BJ (cell line): ENCODE data around the gene CYP2A6. TPM values are rescaled to one million over a fixed set of nuclear protein-coding genes. Genes with fewer than 3 reads are reported as not detected.
"Not testable (repeated sequence)": the region's sequence is repeated elsewhere in the genome, so short reads cannot be mapped to it uniquely, and the experiment has no call there.

Experiments
- CTCF ChIA-PET: fragments of 350-600 bp; formaldehyde crosslinking; extraction: SDS; loops from one replicate; lab custom pipeline; 2021; ENCODE audit warnings: antibody characterized with exemption, inconsistent platforms; lab: Yijun Ruan, JAX
- POLR2A ChIA-PET: fragments of 300-600 bp; sonication (Branson Sonifier 250); formaldehyde crosslinking; extraction: SDS; loops from one replicate; lab custom pipeline; 2021; ENCODE audit warnings: antibody characterized with exemption; lab: Charles Lee
- DNase-seq: peaks from one replicate; pipeline ENCODE4 v3.0.0-alpha.2; 2011; ENCODE audit warnings: low read depth
- H3K27me3 ChIP-seq: 2 replicates; pipeline ENCODE4 v1.6.0; 2011; ENCODE audit warnings: low read length; ENCODE audit not compliant: control insufficient read depth, insufficient read depth
- H3K36me3 ChIP-seq: 2 replicates; pipeline ENCODE4 v1.5.1; 2011; ENCODE audit warnings: low read length; ENCODE audit not compliant: control insufficient read depth, insufficient read depth
- H3K4me3 ChIP-seq: 2 replicates; pipeline ENCODE4 v1.5.1; 2011; ENCODE audit warnings: low read depth, mild to moderate bottlenecking, control low read depth, low read length
- polyA minus RNA-seq: library from RNA; depleted of rRNA, polyadenylated mRNA; stranded (reverse); fragments of >200 nt; gene quantifications from 2 replicates; pipeline ENCODE4 v1.2.3, GENCODE V29; 2011; rRNA and poly(A)+ RNA removed
- polyA plus RNA-seq: library from polyadenylated mRNA; depleted of rRNA; stranded (reverse); fragments of >200 nt; gene quantifications from 2 replicates; pipeline ENCODE4 v1.2.3, GENCODE V29; 2011; rRNA removed
- TF ChIP-seq, protein P1 (sequence below): IDR thresholded peaks from 2 replicates; pipeline ENCODE4 v1.5.1; 2011; ENCODE audit warnings: low read depth, mild to moderate bottlenecking, control low read depth, inconsistent platforms, low read length, moderate library complexity; ENCODE audit not compliant: insufficient read depth

Gene CYP2A6, protein sequence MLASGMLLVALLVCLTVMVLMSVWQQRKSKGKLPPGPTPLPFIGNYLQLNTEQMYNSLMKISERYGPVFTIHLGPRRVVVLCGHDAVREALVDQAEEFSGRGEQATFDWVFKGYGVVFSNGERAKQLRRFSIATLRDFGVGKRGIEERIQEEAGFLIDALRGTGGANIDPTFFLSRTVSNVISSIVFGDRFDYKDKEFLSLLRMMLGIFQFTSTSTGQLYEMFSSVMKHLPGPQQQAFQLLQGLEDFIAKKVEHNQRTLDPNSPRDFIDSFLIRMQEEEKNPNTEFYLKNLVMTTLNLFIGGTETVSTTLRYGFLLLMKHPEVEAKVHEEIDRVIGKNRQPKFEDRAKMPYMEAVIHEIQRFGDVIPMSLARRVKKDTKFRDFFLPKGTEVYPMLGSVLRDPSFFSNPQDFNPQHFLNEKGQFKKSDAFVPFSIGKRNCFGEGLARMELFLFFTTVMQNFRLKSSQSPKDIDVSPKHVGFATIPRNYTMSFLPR
- polyA plus RNA-seq: not detected in 2 replicates
- not detected in 2 replicates for polyA minus RNA-seq

DNA sequence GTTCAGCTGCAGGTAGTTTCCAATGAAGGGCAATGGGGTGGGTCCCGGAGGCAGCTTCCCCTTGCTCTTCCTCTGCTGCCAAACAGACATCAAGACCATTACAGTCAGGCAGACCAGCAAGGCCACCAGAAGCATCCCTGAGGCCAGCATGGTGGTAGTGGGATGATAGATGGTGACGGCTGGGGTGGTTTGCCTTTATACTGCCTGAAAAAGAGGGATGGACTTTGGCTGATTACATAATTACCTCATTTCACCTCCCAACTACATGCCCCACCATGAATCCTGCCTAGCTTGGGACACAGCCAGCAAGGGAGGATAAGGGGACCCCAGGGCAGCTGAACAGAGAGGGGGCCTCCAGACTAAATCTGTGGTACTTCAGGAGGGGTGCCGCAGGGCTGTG, at the start of gene CYP2A6:
Gene CYP2A6 (minus strand): TSS at position 171 of the 400 bp plus-strand sequence. CDS start 21 bp downstream, at position 150.
- H3K27me3 ChIP-seq, DNase-seq, POLR2A ChIA-PET, H3K36me3 ChIP-seq, H3K4me3 ChIP-seq: not testable (repeated sequence)
- CTCF ChIA-PET: interaction anchor here (0.6 kb wide), 1 partner anchor 41 kb away, joined by 4 read pairs; no protein-coding TSS in a partner anchor

DNA sequence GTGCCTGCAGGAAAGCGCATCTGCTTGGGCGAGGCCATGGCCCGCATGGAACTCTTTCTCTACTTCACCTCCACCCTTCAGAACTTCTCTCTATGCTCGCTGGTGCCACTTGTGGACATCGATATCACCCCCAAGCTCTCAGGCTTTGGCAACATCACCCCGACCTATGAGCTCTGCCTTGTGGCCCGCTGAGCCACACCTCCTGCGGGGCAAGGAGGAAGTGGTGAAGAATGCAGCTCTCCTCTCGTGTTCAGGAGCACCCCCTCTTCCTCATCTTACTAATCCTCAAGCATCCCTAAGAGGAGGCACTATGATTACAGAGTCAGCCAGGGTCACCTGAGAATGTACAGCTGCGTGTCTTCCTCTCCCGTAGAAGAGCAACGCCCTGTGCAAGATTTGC, 49.7 kb upstream of the CYP2A6 start:
- H3K36me3 ChIP-seq, H3K4me3 ChIP-seq, DNase-seq, POLR2A ChIA-PET, H3K27me3 ChIP-seq, CTCF ChIA-PET: not testable (repeated sequence)

DNA sequence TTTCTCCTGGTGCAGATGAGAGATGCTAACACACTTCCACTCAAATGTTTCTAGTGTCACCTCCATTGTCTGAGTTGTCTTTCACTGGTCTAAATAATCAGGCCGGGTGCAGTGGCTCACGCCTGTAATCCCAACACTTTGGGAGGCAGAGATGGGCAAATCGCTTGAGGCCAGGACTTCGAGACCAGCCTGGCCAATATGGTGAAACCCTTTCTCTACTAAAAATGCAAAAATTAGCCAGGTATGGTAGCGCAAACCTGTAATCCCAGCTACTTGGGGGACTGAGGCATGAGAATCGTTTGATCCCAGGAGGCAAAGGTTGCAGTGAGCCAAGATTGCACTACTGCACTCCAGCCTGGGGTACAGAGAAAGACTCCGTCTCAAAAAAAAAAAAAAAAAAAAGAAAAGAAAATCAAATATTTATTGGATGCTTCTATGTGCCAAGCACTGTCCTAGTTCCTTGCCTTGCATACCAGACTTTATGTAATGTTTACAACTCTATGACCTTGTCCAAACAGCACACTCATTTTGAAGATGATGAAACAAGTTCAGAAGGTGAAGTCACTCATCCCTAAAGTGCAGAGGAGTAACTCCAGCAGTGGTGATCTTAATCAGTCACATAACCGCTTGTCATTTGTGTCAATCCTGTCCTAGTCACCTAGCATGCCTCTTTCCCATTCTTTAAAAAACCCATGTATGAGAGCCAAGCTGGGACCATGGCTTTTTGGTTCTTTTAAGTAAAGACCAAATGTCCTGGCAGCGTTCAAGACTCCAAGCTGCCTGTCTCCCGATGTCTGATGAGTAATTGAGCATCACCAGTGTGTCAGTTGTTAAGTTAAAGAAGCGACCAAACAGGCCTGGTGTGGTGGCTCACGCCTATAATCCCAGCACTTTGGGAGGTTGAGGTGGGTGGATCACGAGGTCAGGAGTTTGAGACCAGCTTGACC, 46.9 kb upstream of the CYP2A6 start:
- H3K4me3 ChIP-seq, H3K36me3 ChIP-seq, DNase-seq, CTCF ChIA-PET, POLR2A ChIA-PET, H3K27me3 ChIP-seq: not testable (repeated sequence)

DNA sequence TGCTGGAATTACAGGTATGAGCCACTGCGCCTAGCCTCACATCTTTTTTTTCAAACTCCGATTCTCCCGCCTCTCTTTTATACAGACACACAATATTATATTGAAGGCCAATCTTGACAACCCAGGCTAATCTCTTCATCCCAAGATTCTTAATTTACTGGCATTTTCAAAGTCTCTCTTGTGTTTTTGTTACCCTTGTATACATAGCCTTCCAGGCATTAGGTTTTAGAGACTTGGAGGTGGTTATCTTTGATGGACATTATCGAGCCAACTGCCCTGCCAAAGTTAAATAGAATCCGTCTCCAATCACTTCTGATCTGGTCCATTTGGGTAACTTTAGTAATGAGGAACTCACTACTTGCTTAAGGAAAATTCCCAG, 46.2 kb upstream of the CYP2A6 start:
- no peaks in the 10 kb centered on the region for H3K27me3 ChIP-seq
- POLR2A ChIA-PET: no interaction called here
- CTCF ChIA-PET: no interaction called here
- TF ChIP-seq, protein P1, sequence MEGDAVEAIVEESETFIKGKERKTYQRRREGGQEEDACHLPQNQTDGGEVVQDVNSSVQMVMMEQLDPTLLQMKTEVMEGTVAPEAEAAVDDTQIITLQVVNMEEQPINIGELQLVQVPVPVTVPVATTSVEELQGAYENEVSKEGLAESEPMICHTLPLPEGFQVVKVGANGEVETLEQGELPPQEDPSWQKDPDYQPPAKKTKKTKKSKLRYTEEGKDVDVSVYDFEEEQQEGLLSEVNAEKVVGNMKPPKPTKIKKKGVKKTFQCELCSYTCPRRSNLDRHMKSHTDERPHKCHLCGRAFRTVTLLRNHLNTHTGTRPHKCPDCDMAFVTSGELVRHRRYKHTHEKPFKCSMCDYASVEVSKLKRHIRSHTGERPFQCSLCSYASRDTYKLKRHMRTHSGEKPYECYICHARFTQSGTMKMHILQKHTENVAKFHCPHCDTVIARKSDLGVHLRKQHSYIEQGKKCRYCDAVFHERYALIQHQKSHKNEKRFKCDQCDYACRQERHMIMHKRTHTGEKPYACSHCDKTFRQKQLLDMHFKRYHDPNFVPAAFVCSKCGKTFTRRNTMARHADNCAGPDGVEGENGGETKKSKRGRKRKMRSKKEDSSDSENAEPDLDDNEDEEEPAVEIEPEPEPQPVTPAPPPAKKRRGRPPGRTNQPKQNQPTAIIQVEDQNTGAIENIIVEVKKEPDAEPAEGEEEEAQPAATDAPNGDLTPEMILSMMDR: no peak
- DNase-seq: no peak
- no peaks in the 10 kb centered on the region for H3K36me3 ChIP-seq
- no peak overlapping the region for H3K4me3 ChIP-seq

DNA sequence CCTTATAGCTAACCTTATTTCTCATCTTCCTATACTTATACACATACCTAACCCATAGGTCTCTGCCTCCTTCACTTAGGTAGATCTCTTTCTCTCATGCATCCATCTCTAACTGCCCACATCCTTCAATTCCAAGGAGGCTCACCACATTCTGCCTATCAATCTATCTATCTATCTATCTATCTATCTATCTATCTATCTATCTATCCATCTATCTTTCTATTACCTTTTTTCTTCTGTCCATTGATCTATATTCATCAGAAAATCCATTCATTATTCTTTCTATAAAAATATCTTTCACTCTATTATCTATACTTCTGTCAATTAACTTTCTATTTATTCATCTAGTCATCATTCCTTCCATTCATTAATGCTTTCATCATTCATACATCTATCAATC, 42.9 kb upstream of the CYP2A6 start:
- Histone ChIP-seq H3K4me3 (no peak overlapping the region), H3K36me3 (no peaks in the 10 kb centered on the region), H3K27me3 (no peaks in the 10 kb centered on the region)
- POLR2A ChIA-PET: no interaction called here
- CTCF ChIA-PET: no interaction called here
- TF ChIP-seq, protein P1: no peak
- DNase-seq: no peak

DNA sequence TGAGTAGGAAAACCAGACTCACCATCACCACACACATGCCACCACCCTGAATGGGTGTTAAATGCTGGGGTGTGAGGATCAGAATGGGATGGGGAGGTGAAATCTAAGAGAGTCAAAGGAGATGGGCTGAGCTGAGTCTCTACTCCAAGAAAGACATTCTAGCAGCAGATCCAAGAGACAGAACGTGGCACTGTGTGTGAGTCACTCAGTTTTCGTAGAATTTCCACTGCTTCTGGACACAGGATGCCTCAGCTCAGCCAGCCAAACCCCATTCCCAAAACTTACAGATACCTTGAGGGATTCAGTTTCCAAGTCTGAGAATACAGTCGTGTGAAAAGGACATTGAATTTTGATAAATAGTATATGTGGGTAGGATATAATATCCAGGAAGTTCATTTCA, 39.1 kb upstream of the CYP2A6 start:
- ChIA-PET CTCF (interaction anchor here (0.6 to 1.1 kb wide), 2 partner anchors 17 to 70 kb away, joined by 3 read pairs; no protein-coding TSS in a partner anchor), POLR2A (no interaction called here)
- Histone ChIP-seq H3K4me3 (no peak overlapping the region), H3K27me3 (no peaks in the 10 kb centered on the region), H3K36me3 (no peaks in the 10 kb centered on the region)
- no peak for DNase-seq
- TF ChIP-seq, protein P1: no peak
